ENCODE data around the gene ABCA7.

- no peak for TF ChIP-seq PKNOX1 (IDR thresholded peaks at IDR 0.05)
- no peak for TF ChIP-seq FOXM1 (IDR thresholded peaks at IDR 0.05; ENCODE audit: borderline replicate concordance)
Measured at GRCh38 chr19:995051-995827, 44.7 kb upstream of the ABCA7 start.

Data from HEK293T (cell line).